Right renal pelvis (tissue), 4 donors: ENCODE data around the gene SGSM1. TPM values are rescaled to one million over a fixed set of nuclear protein-coding genes. Genes with fewer than 3 reads are reported as not detected.
"Not testable (repeated sequence)": the region's sequence is repeated elsewhere in the genome, so short reads cannot be mapped to it uniquely, and the experiment has no call there.

ENCODE experiments used
- DNase-seq, 4 donors: peaks; one replicate each; pipeline ENCODE4 v3.0.0-alpha.2; 2013; ENCODE audit warnings: low read depth in 4 of 4, low spot score in 3 of 4, missing footprints in 1 of 4
- polyA plus RNA-seq, 4 donors: library from polyadenylated mRNA; unstranded; fragments of 120-200 nt; gene quantifications; one replicate each; pipeline ENCODE4 v1.2.1, GENCODE V29; 2013; ENCODE audit not compliant: insufficient read length in 4 of 4

Gene SGSM1
- polyA plus RNA-seq, 4 donors: 1.9 to 2.7 (median 2.3) TPM

DNA sequence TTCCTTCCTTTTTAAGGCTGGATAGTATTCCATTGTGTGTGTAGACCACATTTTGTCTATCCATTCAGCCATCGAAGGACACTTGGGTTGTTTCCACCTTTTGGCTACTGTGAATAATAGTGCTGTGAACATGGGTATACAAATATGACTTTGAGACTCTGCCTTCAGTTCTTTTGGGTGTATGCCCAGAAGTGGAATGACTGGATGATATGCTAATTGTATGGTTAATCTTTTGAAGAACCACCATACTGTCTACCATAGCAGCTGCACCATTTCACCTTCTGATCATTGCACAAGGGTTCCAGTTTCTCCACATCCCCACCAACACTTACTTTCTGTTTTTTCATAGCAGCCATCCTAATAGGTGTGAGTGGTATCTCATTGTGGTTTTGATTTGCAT is 30.3 kb downstream of the SGSM1 start:
- no peak for DNase-seq

DNA sequence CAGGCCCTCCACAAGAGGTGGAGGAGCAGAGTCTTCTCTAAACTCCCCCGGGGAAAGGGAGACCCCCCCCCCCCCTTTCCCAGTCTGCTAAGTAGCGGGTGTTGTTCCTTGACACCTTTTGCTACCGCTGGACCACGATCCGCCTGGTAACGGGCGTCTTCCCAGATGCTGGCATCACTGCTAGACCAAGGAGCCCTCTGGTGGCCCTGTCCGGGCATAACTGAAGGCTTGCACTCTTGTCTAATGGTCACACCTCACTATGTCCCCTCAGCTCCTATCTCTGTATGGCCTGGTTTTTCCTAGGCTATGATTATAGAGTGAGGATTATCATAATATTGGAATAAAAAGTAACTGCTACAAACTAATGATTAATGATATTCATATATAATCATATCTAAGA is 31.5 kb downstream of the SGSM1 start:
- DNase-seq: not testable (repeated sequence)

DNA sequence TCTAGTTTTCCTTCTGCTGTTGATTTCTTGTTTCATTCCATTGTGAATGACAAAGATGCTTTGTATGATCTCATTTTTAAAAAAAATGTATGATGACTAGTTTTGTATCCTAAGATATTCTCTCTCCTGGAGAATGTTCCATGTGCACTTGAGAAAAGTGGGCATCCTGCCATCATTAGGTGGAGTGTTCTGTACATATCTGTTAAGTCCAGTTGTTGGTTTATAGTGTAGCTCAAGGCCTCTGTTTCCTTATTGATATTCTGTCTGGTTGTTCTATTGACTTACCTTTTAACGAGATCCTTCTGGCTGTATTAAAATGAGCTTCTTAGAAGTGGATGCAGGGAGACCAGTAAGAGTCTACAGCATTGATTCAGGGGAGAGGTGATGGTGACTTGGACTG is 35.2 kb downstream of the SGSM1 start:
- DNase-seq: no peak

DNA sequence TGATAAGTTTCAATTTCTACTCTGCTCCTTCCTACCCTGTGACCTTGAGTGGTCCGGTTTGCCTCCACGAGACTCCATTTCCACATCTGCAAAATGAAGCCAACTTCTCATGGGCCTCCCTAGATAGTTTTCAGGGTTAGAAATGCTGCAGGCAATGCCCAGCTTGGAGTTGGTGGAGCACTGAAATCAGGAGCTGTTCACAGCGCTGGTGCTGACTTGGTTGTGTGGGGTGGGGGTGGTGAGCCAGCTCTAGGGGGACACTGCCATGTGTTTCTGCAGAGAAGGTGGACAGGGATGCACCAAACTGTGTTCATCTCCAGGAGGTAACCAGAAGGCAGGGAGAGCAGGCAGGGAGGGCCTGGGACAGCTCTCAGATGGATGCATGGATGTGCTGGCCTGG is 37.0 kb downstream of the SGSM1 start:
- no peak for DNase-seq

DNA sequence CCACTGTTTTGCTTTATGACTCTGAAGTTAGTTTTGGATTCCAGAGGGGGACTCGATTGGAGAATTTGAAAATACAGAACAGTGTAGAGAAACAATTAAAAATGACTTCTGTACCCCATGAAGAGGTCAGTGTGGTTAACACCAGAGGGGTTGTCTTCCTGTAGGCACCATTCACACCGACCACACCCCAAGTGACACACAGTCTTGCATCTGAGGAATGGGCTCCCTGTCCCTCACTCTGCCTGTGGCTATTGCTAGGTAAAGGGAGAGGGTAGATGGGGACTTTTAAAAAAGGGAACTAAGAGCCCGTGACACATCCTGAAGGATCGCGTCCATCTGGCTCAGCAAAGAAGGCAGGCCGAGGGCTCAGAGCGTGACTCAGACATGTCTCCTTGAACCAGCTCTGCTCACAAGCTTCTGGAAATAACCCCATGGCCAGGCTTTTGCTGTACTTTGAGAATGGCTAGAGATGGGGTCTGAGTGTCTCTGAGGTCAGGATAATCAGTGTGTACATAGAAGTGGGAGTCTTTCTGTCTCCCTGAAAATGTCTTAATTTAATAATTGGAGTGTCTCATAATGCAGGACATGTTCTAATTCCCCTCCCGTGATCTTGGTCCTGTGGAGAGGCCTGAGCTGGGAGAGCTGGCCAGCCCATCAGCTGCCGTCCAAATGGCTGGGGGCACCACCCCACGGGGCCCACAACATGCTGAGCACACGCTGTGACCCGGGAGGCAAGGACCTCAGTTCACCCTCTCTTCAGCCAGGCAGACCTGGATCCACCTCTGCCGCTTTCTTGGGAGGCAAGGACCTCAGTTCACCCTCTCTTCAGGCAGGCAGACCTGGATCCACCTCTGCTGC is 39.3 kb downstream of the SGSM1 start:
- no peak for DNase-seq

DNA sequence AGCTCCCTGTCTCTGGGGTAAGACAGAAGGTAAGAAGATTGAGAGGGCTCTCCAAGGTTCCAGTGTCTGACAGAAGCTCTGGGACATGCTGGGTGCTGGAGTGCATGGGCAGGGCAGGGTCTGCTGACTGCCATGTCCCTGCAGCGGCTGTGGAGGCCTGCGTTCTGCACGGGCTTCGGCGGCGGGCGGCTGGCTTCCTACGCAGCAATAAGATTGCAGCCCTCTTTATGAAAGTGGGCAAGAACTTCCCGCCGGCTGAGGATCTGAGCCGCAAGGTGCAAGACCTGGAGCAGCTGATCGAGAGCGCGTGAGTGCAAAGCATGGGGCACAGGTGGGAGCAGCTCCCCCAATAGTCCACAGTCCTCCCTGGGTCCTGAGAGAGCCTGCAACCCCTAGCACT is 41.5 kb downstream of the SGSM1 start:
- DNase-seq: no peak

DNA sequence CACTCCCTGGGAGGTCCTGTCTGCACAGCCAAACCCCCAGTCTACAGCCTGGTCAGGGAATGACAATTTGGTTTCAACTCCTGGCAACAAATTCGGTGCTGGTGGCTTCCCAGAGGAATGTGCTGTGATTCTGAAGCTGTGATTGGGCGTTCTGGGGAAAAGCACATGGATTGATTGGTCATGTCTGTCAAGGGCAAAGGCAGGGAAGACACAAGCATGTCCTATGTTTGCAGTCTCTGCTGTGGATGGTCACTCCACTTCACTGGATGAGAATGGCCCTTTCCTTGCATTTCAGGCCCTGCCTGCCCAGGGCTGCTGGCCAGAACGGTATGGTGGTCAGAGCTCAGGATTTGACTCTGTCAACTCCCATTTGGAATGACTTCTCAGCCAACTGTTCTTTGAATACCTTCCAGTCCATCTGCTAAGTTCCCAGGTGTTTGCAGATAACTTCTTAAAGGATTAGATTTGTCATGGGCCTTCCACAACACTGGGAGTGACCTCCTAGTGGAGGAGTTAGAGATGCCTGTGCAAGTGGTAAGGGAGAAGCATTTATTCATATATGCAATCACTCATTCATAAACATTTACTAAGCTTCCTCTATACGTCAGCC is 42.7 kb downstream of the SGSM1 start:
- DNase-seq: no peak

DNA sequence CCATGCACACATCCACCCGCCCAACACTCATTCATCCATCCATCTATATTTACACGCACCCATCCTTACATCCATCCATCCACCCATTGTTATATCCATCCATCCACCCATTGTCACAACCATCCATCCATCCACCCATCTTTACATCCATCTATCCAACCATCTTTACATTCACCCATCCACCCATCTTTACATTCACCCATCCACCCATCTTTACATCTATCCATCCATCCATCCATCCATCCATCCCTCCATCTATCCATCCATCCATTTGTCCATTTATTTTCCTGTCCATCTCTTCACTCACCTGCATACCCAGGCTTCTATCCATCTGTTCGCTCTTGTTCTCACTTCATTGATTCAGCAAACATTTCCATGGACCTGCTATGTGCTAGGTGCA is 49.8 kb downstream of the SGSM1 start:
- no peak for DNase-seq

DNA sequence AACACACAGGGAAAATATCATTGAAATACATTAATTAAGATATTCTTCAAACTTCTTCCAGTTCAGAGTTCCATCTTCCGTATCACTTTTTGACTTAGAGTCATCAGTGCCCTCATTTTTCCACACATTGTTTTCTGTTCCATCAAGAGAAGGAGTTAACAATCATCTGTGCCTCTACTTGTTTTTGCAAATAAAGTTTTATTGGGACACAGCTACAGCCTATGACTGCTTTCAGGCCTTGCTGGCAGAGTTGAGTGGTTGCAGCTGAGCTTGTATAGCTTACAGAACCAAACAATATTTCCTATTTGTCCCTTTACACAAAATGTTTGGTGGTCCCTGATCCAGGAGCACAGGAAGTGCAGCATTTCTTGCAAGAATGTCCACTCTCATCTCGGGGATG is 51.6 kb downstream of the SGSM1 start:
- DNase-seq: no peak

DNA sequence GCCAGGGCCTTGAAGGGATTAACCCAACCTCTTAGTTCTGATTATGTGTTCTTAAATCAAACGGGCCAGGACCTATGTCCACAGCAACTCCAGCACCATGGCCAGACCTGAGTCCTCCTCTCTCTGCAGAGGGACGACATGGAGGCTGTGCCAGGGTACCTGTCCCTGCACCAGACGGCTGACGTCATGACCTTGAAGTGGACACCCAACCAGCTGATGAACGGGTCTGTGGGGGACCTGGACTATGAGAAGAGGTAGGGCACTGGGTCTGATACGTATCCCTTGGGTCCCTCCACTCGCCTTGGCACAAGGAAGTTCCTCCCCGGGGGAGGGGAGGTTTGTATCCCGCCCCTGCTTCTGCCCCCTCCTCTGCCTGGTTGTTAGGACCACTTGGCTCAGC is 53.6 kb downstream of the SGSM1 start:
- no peak for DNase-seq

DNA sequence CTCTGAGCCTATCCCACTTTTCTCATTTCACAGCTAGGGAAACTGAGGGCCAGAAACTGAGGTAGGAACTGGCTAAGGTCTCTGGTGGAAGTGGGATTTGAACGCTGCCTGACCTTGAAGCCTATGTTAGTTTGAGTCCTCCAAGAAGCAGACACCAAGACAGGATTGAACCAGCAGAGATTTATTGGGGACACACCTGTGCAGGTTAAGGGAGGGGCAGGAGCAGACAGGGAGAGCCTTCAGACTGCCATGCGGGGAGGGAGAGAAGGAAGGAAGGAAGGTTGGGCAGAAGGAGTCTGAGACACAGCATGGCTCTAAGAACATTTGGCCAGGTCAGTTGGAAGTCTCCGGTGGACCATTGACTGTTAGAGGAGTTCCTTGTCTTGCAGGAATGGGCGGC is 59.5 kb downstream of the SGSM1 start:
- no peak for DNase-seq

DNA sequence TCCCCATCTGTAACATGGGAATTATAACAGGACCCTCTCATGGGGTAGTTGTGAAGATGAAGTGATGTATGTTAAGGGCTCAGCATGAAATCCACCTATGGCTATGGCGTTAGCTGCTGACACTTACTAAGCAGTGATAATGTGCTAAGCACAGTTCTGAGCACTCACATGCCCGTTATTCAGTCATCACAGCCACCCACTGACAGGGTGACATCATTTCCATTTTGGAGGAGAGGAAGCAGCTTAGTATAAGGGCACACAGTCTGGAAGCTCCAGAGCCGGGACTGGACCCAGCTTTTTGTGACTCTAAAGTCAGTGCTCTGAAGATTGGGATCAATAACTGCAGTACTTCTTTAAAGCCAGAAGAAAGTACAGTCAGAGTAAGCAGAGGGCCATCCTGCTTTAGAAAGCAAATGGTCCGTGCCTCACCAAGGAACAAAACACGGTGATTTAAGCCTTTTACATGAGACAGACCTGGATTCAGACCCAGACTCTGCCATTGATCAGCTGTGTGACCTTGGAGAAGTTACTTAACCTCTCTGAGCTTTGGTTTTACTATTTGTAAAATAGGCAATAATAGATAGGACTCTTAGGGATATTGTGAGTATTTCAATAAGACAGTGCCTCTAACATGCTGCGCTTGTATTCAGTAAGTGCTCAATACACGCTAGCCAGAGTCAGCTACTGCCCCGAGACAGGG is 61.5 kb downstream of the SGSM1 start:
- no peak for DNase-seq

DNA sequence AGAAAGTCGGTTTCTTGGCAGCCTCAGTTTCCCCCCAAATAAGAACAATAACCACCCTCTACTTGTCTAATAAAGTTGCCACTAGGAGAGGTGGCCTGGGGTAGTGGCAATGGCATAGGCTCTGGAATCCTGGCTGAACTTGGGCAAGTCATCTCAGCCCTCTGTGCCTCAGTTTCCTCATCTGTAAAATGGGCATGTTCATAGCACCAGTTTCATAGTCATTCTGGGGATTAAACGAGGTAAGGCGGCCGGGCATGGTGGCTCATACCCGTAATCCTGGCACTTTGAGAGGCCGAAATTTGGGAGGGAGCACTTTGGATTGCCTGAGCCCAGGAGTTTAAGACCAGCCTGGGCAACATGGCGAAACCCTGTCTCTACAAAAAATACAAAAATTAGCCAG is 63.0 kb downstream of the SGSM1 start:
- DNase-seq: no peak

DNA sequence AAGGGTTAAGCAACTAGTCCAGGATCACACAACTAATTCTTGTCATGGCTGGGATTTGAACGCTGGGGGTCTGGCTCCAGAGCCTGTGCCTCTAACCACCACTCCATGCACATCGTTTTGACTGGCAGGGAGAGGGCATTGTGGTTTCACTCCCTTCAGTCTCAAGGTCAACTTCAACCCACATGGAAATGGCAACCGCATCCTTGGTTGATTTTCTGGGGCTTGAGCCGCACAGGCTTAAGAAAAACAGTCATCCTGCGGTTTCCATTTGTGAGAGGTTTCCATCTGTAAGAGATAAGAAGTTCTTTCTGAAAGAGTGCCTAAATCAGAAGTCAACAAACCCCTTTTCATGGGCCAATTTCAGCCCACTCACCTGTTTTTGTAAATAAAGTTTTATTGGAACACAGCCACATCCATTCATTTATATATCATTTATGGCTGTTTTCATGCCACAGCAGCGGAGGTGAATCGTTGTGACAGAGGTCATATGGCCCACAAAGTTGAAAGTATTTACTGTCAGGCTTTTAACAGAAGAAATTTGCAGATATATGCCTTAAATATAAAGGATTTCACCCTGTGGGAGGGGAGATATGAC is 65.7 kb downstream of the SGSM1 start:
- no peak for DNase-seq

DNA sequence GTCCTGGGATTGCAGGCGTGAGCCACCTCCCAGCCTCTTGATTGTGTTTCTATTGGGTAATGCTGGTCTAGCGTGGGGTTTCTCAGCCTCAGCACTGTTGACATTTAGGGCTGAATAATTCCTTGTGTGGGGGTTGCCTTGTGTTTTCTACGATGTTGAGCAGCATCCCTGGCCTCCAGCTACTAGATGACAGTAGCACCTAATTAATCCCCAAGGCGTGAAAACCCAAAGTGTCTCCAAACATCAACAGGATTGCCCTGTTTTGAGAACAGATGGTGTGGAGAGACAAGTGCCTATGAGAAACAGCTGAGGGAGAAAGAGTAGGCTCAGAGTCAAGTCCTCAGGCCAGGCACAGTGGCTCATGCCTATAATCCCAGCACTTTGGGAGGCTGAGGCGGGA is 67.2 kb downstream of the SGSM1 start:
- DNase-seq: no peak

DNA sequence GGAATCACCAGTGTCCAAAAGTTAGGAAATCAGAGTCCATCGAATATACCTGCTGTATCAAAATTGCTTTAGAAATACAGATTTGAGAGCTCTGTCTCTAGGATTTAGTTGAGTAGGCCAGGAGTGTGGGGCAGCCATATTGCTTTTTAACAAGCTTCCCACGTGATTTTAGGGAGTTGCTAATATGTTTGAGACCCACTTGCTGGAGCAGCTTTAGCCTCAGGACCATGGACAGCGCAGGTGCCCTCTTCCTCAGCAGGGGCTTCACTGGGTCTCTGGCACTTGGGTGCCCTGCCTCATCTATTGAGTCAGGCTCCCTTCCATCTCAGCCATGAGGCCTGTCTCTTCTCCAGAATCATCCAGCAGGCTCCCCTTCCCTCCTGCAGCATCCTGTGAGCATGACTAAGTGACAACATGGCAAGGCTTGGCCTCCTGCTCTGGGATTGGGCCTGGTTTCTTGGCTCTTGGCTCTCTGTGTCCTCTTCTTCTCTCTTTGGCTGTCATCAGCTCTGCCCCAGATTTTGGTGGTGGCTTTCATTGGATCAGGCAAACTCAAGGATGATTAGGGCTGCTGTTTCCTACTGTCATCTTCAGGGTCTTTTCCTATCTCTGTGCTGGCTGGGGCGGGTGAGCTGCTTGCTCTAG is 70.0 kb downstream of the SGSM1 start:
- DNase-seq: peak in 3 of 4 donors; percentile 17 to 49 (median 38)

DNA sequence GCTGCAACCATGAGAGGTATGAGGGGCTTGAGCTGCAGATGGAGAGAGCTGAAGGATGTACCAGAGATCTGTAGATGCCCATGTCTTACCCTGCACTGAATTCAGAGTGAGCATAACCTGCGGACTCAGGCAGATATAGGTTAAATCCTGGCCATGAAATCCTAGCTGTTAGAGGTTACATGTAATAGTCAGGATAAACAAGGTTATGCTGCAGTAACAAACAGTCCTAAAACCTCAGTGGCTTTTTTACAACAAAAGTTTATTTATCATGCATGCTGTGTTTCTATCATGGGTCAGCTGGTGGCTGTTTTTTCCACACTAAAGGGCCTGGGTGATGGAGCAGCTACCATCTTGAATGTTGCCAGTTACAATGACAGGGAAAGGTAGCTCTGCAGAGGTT is 70.7 kb downstream of the SGSM1 start:
- DNase-seq: no peak

DNA sequence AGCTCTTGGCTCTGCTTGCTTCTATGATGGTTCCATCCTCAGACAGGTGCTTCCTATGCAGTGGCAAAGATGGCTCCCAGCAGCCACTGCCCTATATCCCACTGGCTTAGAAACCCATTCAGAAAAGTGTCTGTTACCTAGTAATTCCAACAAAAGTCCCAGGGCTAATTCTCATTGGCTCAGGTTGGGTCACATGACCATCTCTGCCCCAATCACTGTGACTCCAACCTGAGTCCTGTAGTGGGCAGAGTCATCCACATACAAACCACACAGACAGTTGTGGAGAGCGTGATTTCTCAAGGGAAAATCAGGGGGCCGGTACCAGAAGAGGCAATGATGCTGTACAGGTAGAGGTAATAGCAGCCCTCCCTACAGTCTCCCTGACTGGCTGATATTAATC is 73.0 kb downstream of the SGSM1 start:
- no peak for DNase-seq

DNA sequence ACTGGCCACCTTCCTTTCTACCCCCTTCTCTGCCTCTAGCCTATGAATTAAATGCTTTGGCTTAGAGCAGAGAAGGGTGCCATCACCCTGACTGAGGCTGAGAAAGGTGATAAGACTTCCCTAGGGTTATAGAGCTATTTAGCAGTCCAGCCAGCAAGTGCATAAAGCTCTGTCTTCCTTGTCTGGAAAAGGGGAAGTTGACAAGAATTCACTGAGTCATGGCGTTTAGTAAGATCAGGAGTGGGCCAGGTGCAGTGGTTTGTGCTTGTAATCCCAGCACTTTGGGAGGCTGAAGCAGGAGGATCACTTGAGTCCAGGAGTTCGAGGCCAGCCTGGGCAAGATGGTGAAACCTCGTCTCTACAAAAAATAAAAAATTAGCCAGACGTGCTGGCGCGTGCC is 77.4 kb downstream of the SGSM1 start:
- DNase-seq: no peak

DNA sequence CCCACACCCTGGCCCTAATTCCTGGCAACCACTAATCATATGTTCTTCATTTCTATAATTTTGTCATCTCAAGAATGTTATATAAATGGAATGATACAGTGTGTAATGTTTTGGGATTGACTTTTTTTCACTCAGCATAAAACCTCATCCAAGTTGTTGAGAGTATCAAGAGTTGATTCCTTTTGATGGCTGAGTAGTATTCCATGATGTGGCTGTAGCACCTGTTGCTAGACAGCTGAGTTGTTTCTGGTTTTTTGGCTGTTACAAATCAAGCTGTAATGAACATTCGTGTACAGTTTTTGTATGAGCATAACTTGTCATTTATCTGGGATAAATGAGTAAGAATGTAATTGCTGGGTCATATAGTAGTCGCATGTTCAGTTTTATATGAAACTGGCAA is 81.2 kb downstream of the SGSM1 start:
- DNase-seq: no peak
